Measurements from ENCODE around the gene ADGRD2.
A peak's percentile ranks its signal among the peaks of the same experiment; 100 is the strongest.

ADGRD2 gene

DNA sequence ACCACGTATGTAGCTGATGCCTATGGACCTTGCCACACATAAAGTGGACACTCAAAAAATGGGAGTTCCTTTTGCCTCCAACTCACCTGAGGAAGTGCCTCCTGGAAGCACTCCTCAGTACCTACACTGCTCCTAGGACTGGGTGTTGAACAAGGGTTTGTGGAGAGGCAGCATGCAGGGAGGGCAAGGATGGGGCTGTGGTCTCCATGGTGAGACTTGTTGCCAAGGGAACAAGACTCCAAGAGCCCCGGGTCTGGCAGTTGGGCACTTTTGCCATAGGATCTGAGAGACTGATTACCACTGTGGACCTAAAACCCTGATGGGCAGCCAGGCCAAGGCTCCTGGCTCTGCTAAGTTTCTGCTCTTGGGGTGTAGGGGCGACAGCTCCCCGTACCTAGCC, 63.9 kb downstream of the ADGRD2 start:
- DNase-seq, result no peak

- no peak for DNase-seq
These were observed 64.6 kb downstream of the ADGRD2 start for GRCh38 chr9:124514874-124515273.

DNA sequence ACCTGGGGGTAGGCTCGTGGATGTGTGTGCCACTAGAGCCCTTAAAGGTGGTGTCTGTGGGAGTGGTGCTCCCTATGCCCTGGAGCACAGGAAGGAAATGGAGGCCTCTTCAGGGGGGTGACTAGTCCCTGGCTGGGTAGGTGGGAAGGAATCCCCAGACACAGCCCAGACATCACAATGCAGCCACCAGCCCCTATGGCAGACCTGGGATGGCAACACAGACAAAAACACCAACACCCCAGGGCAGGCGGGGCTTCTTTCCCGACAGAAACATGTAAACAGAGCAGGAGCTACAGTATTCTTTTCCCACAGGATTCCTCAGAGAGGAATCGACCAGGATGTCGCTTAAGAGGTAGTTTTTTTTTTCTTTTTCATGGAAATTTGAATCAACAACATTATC, 67.3 kb downstream of the ADGRD2 start:
- DNase-seq, result no peak

DNA sequence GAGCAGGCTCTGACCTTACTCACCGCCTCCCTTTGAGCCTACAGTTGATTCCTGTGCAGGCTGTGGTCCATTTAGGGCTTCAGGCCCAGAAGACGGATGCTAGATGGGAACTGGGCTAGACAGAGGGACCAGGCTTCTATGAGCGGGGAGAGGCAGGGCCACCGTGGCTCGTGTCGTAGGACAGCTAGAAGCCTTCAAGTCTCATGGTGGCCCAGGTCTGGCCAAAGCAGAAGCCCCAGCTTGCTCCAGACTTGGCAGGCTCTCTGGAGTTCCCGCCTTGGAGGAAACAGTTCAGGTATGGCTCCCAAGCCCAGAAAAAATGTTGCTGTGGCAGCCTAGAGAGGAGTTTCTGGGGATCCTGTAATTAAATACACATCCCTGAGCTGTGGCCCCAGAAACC, 67.9 kb downstream of the ADGRD2 start:
- DNase-seq, result no peak

GRCh38 chr9:124520206-124520596, 70.0 kb downstream of the ADGRD2 start:
- DNase-seq, result no peak

DNA sequence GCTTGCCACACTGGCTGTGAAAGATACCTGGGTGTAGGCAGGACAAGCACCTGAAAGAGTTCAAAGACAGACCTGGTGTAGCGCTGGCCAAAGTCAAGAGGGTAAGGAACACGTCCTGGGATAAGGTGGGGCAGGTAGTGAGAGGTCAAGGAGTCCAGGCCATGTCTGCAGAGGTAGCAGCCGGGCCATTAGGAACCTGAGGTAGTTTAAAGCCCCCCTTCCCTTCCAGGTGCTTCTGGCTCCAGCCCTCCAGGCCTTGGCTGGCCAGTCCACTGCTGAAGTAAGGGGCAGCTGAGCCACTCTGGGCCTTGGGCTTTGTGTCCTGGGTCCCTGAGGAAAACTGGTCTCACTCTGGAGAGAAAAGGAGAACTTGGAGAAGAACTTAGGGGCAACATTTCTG, 70.9 kb downstream of the ADGRD2 start:
- peak; percentile 30 for DNase-seq

DNA sequence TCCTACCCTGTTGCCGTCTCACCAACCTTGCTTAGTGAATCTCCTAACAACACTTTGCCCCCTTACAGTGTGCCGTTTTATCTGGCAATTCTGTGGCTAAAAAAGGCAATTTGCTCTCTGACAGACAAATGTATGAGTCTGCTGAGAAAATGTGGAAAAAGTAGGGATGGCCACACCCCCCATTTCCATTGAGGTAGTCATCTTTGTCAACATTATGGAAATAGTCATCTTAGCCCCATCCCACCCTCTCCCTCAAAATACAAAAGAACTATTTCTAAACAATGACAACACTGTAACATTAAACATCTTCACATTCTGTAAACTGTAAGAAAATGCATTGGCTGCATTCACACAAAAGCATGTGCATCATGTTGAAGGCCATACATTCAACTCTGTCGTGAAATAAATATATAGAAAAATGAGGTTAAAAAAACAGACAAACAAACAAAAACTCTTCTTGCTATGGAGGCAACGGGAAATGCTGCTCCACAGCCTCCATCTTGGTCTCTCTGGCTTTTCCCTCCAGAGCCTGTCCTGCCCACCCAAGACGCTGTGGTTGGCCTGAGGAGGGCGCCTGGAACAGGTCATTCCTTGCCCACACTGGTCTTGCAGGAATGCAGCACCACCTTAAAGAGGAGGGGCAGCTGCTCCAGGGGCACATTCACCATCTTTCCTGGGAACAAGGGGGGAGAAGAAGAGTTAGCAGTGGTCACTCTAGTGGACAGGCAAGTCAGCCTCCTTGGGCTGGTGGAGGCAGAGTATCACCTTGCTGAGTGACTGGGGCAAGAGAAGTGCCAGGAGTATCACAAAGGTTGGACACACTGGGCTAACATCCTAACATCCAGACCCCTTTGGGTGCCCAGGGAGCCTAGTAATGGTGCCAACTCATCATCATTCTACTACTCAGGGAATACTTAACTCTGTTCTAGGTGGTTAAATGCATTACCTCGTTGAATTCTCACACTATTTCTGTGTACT, 72.2 kb downstream of the ADGRD2 start:
- peak; percentile 24 for DNase-seq

DNA sequence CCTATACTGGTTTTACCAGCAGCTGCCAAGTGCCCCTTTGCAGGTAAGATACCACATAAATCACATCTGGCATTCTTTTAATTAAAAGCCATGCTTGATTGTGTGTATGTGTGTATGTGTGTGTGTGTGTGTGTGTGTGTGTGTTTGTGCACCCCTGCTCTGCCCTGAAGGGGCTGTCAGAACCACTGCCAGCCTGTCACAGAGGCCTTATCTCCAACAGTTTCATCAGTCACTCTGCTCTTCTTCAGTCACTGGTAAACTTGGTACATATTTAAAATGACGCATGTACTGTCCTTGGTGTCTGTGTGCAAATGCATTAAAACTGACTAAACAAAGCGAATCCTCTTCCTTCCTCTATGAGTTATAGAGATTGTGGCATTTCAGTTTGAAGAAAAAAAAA, 75.9 kb downstream of the ADGRD2 start:
- DNase-seq, result no peak

- DNase-seq, result no peak
These were observed 77.5 kb downstream of the ADGRD2 start for GRCh38 chr9:124527781-124528180.

Measured in activated CD8-positive, alpha-beta memory T cell treated with anti-CD3 and anti-CD28 coated beads for 24 hours (primary cell).